GM21423 (cell line): ENCODE data around the gene PIK3R3.

Source experiments
- ATAC-seq: cut with Tn5 transposase; IDR thresholded peaks from one replicate; pipeline ENCODE4 v1.9.1; 2021; ENCODE audit warnings: mild to moderate bottlenecking, moderate library complexity; ENCODE audit not compliant: unreplicated experiment

Gene PIK3R3

GRCh38 chr1:46030876-46031660 lies 101.4 kb downstream of the PIK3R3 start:
- ATAC-seq, result no peak

DNA sequence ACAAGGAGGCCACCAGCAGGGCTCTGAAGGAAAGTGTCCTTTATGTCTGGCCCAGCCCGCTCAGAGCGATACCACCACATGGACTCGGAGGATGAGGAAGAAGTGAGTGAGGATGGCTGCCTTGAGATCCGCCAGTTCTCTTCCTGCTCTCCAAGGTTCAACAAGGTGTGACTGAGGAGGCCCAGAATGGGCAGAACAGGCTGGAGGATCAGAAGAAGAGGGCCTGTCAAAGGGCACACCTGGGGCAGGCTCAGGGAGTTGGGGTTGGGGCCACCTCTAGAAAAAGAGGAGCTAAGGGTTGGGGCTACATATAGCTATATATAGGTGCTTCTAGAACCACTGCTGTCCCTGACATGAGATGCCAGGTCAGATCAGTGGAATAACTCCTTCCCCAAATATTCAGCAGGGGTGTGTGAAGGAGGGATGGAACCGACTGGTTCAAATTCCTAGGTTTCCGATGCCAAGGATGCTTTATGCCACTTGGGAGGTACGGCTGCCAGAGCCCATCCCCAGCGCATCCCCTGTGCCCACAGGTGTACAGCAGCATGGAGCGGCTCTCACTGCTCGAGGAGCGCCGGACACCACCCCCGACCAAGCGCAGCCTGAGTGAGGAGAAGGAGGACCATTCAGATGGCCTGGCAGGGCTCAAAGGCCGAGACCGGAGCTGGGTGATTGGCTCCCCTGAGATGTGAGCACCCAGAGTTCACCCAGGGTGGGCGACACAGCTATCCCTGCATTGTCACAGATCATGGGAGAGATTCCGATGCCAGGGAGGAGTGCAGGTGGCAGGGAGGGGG lies 102.2 kb downstream of the PIK3R3 start:
- no peak for ATAC-seq

DNA sequence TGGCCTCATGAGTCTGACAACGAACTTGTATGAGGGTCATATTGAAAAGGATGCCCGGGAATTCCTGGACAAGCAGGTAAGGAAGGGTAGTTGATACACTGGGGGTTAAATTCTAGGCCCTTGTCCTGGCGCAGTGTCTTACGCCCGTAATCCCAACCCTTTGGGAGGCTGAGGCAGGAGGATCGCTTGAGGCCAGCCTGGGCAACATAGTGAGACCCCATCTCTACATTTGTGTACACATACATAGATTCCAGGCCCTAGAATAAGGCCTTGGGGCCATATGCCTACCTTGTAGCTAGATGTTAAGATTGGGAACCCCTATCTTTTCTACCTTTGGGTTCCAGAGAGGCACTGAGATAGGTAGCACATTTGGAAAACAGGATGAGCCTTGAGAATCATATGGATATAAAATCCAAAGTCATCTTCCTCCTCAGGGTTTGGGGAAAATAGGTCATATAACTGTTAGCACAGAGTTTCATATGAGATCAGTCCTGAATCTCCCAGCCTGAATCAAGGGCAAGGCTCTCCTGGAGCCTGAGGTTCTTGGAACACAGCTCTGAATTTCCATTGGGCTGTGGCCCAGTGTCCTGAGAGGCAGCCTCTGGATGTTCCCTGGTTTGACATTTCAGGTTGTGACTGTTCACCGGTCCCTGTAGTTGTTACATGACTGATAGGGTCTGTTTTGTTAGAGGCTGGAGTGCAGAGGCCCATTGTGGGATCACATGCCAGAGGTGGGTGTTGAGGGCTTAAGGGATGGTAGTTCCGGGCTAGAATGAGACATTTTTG lies 104.4 kb downstream of the PIK3R3 start:
- no peak for ATAC-seq

- no peak for ATAC-seq
Observed at GRCh38 chr1:46026531-46026930, 105.9 kb downstream of the PIK3R3 start.

DNA sequence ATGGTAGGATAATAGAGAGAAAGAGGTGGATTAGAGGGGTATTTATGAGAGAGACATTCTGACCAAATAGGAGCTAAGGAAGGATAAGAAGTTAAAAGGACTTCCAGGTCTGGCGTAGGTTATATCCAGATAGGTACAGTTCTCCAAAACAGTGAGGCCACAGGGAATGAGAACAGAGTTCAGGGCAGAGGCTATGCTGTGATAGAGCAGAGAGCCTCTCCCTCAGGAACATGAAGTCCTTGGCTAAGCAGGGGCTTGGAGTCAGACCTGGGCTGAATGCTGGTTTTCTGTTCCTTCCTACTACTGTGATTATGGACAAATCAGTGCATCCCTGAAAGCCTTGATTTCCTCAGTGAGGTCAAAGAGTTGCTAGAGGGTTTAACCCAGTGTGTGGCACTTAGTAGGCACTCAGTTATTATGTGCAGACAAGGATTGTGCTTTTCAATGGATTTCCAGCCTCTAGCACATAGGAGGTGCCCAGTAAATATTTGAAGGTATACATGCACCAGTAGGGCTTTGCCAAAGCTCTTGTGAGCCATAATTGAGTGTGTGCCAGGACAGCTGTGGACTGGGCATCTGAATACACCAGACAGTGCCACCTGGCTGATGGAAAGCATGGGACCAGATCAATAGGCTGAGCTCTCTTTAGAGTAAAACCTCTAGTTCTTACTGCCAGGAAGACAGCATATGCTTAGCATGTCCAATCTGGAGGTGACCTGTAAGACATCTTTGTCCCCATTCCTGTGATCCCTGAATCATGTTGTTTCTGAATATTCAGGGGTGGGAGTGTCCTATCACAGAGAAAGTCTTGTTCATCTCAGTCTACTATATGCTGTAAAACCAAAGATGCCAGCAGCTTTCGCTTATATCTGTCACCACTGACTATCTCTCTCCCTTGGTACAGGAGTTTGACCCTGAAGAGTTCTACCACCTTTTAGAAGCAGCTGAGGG lies 111.1 kb downstream of the PIK3R3 start:
- ATAC-seq, result no peak

- ATAC-seq, result no peak
Observed at GRCh38 chr1:46020010-46020409, 112.4 kb downstream of the PIK3R3 start.

GRCh38 chr1:46019348-46019747 lies 113.1 kb downstream of the PIK3R3 start:
- ATAC-seq, result no peak

DNA sequence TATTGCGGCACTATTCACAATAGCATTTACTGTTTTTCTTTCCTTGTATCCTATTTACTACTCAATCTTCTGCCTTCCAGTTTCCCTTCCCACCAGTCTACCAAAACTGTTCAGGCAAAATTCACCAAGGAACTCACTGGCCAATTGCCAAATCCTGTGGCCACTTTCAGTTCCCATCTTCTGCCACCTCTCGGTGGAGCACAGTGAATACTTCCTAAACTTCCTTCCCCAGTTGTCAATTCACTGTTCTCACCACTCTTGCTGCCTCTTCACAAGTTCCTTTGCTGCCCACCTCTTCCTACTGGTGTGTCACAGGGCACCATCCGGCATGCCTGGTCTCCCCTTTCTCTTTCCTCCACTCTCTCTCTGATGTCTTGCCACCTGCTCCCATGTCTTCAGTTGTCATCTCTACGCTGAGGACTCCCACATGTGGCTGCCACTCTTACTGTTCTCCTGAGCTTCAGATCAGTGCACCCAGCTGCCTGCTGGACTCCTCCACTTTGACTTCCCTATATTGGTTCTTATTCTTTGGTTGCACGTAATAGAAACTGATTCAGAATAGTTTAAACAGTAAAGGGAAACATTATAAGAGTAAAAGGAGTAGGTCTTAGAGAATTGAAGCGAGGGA lies 114.4 kb downstream of the PIK3R3 start:
- no peak for ATAC-seq

DNA sequence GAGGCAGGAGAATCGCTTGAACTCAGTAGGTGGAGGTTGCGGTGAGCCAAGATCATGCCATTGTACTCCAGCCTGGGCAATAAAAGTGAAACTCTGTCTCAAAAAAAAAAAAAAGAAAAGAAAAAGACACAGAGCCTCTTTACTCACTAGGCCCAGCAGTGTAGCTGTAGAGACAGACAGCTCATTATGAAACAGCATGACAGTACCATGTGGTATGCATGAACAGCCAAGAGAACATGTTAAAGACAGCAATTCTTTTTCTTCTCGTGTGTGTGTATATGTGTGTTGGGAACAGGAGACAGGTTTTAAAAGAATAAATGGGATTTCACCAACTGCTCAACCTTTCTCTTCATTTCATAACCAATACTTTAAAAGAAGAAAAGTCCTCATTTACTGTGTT lies 118.8 kb downstream of the PIK3R3 start:
- no peak for ATAC-seq

DNA sequence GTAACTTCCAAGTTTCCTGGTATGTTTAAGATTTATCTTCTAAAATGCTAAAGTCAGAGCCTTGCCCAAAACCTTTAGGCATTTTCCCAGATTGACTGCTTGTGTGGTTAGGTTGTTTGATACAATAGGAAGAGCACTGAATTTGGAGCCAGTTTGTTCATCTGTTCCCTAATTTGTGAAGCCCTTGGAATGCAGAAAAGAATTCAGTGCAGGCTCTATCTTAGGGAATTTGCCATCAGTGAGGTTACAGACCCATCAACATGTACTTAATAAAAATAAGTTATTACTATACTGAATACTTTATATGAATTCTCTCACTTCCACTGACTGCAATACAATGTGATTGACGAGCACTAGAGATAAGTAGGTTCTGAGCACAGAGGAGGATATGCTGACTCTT lies 120.2 kb downstream of the PIK3R3 start:
- ATAC-seq, result no peak

- ATAC-seq, result no peak
Observed at GRCh38 chr1:46011121-46011695, 121.2 kb downstream of the PIK3R3 start.

- ATAC-seq, result no peak
Observed at GRCh38 chr1:46010611-46011010, 121.8 kb downstream of the PIK3R3 start.

DNA sequence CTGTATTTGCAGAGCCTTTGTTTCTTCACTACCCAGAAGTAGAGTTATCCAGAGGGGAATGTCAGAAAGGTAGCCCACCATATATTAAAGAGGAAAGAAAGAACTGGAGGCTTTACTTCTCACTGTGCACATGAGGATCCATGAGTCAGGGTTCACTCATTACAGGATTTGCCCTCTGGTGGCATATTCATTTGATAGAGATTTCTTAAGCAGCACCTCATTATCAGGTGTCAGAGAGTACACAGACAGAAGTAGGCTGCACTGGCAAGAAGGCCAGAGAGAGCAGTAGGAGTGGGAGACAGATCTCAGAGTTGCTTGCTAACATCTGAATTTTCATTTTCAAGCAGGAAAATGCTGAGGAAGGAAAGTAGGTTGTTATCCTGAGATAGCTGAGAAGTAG lies 123.8 kb downstream of the PIK3R3 start:
- no peak for ATAC-seq

GRCh38 chr1:46005594-46005993 lies 126.8 kb downstream of the PIK3R3 start:
- no peak for ATAC-seq

DNA sequence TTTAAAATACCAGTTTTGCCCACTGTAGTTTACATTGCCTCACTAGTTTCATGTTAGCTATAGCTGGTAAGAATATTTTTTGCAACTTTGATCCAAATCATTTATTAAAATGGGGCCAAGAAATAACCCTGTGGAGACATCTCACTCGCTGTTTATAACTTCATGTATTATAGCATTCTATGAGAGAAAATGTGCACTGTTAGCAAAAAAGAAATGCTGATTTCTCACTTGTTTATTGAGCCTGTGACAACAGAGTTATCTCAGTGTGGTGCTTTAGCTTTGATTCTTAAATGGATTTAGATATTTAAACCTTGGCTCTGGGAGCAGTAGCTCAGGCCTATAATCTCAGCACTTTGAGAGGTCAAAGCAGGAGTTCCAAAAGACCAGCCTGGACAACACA lies 127.9 kb downstream of the PIK3R3 start:
- no peak for ATAC-seq

- no peak for ATAC-seq
Observed at GRCh38 chr1:46003315-46003714, 129.1 kb downstream of the PIK3R3 start.

GRCh38 chr1:46002551-46003150 lies 129.8 kb downstream of the PIK3R3 start:
- no peak for ATAC-seq

GRCh38 chr1:46001081-46001785 lies 131.2 kb downstream of the PIK3R3 start:
- no peak for ATAC-seq

DNA sequence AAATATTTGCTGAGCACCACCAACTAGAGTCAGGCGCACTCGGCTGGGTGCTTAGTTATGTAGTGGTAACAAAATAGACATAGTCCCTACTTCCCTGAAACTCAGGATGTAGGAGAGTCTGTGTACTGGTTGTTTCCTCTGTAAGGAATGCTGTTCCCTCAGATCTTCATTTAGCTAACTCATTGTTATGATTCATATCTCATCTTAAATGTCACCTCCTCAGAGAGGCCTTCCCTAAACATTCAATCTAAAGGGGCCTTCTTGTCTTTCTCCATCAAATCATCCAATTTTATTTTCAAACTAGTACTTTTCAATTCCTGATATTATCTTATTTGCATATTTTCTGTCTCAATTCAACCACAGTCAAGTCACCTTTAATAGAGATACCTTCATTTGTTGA lies 132.9 kb downstream of the PIK3R3 start:
- ATAC-seq, result no peak
